ENCODE measurements around the gene PDE9A.

DNA sequence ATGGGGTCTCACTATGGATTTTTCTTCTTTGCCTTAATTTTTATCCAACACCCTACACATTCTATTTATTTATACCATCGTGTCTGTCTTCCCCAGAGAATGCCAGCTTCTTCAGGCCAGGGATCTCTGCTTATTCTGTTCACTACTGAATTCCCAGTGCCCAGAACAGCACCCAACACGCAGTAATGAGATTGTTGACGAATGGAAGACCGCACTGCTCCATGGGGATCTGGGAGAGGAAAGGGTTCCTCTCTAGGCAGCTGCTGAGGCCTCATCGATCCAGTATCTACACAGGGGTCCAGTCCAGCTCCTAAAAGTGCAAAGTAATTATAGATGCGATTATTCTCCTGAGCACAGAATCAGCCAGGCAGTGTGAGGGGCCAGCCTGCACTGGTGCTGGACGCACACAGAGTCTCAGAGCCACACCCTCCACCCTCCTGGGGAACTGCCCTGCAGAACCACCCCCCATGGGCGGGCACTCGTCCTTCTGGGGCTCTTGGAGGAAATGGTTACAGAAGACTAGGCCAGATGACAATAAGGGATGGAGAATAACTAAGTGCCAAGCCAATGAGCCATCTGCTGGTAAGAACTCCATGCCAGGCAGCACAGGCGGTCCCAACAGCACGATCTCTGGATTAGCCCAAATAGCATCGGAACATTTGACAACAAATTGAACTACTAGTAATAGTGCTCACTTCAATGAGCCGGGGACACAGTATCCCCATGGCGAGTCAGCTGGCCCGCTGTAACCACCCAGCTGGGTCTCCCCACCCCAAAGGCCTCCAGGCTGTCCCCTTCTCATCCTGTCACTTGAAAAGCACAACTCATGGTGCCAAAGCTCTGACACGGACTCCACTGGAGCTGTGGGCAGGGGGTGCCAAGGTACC, 1.7 kb upstream of the PDE9A start:
- TF ChIP-seq, protein P1, sequence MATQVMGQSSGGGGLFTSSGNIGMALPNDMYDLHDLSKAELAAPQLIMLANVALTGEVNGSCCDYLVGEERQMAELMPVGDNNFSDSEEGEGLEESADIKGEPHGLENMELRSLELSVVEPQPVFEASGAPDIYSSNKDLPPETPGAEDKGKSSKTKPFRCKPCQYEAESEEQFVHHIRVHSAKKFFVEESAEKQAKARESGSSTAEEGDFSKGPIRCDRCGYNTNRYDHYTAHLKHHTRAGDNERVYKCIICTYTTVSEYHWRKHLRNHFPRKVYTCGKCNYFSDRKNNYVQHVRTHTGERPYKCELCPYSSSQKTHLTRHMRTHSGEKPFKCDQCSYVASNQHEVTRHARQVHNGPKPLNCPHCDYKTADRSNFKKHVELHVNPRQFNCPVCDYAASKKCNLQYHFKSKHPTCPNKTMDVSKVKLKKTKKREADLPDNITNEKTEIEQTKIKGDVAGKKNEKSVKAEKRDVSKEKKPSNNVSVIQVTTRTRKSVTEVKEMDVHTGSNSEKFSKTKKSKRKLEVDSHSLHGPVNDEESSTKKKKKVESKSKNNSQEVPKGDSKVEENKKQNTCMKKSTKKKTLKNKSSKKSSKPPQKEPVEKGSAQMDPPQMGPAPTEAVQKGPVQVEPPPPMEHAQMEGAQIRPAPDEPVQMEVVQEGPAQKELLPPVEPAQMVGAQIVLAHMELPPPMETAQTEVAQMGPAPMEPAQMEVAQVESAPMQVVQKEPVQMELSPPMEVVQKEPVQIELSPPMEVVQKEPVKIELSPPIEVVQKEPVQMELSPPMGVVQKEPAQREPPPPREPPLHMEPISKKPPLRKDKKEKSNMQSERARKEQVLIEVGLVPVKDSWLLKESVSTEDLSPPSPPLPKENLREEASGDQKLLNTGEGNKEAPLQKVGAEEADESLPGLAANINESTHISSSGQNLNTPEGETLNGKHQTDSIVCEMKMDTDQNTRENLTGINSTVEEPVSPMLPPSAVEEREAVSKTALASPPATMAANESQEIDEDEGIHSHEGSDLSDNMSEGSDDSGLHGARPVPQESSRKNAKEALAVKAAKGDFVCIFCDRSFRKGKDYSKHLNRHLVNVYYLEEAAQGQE (IDR thresholded peaks at IDR 0.05; ENCODE audit: low read depth): no peak
- no peak for TF ChIP-seq CEBPB (IDR thresholded peaks at IDR 0.05)
- TF ChIP-seq NFIC (IDR thresholded peaks at IDR 0.05): no peak

Data from Ishikawa (cell line).